ENCODE data around the gene PGD. TPM values are rescaled to one million over a fixed set of nuclear protein-coding genes. Genes with fewer than 3 reads are reported as not detected.

PGD gene
- total and polyA plus RNA-seq, 2 donors from 2014 or later, result 72.8 to 95.1 TPM

- intact Hi-C loops (cut with DNase I), result no loop called here
- H3K9me3 ChIP-seq (ENCODE audit: control insufficient read depth in 2 of 3, insufficient read depth in 1 of 3, low read length in 3 of 3), result no peaks in the 10 kb centered on the region
- no peaks in the 10 kb centered on the region for H3K4me1 ChIP-seq (ENCODE audit: control insufficient read depth in 2 of 3, insufficient read depth in 2 of 3, low read depth in 1 of 3, low read length in 3 of 3)
- H3K36me3 ChIP-seq (ENCODE audit: control insufficient read depth in 2 of 3, insufficient read depth in 3 of 3, low read length in 3 of 3), result peaks cover 2 to 18% (median 15%) of the 10 kb centered on the region in 3 donors
- no peak overlapping the region for H3K9ac ChIP-seq (ENCODE audit: low read length in 3 of 3)
- H3K27me3 ChIP-seq (ENCODE audit: control insufficient read depth, insufficient read depth, low read length), result no peaks in the 10 kb centered on the region
- no peak overlapping the region for H3K4me3 ChIP-seq (ENCODE audit: low read length in 3 of 3)
- no peak overlapping the region for H3K27ac ChIP-seq (ENCODE audit: low read depth in 2 of 2, low read length in 2 of 2)
- no peak for FAIRE-seq
- no peak for DNase-seq
- no peak for TF ChIP-seq CTCF (IDR thresholded peaks at IDR 0.05; ENCODE audit: borderline replicate concordance, extremely low read depth, insufficient read depth)
These were observed 38.8 kb upstream of the PGD start for GRCh38 chr1:10360045-10360444.

GRCh38 chr1:10361515-10361914, 37.3 kb upstream of the PGD start:
- intact Hi-C loops (cut with DNase I), result no loop called here
- H3K27ac ChIP-seq (ENCODE audit: low read depth in 2 of 2, low read length in 2 of 2), result no peak overlapping the region
- no peaks in the 10 kb centered on the region for H3K4me1 ChIP-seq (ENCODE audit: control insufficient read depth in 2 of 3, insufficient read depth in 2 of 3, low read depth in 1 of 3, low read length in 3 of 3)
- H3K9ac ChIP-seq (ENCODE audit: low read length in 3 of 3), result no peak overlapping the region
- TF ChIP-seq CTCF (IDR thresholded peaks at IDR 0.05; ENCODE audit: borderline replicate concordance, extremely low read depth, insufficient read depth), result no peak
- DNase-seq, result no peak
- peaks cover 2 to 28% (median 25%) of the 10 kb centered on the region in 3 donors for H3K36me3 ChIP-seq (ENCODE audit: control insufficient read depth in 2 of 3, insufficient read depth in 3 of 3, low read length in 3 of 3)
- FAIRE-seq, result no peak
- no peaks in the 10 kb centered on the region for H3K27me3 ChIP-seq (ENCODE audit: control insufficient read depth, insufficient read depth, low read length)
- H3K9me3 ChIP-seq (ENCODE audit: control insufficient read depth in 2 of 3, insufficient read depth in 1 of 3, low read length in 3 of 3), result no peaks in the 10 kb centered on the region
- H3K4me3 ChIP-seq (ENCODE audit: low read length in 3 of 3), result no peak overlapping the region

- no peak overlapping the region for H3K9ac ChIP-seq (ENCODE audit: low read length in 3 of 3)
- FAIRE-seq (no peak), DNase-seq (no peak)
- no peaks in the 10 kb centered on the region for H3K9me3 ChIP-seq (ENCODE audit: control insufficient read depth in 2 of 3, insufficient read depth in 1 of 3, low read length in 3 of 3)
- TF ChIP-seq CTCF (IDR thresholded peaks at IDR 0.05; ENCODE audit: borderline replicate concordance, extremely low read depth, insufficient read depth), result no peak
- H3K4me1 ChIP-seq (ENCODE audit: control insufficient read depth in 2 of 3, insufficient read depth in 2 of 3, low read depth in 1 of 3, low read length in 3 of 3), result no peaks in the 10 kb centered on the region
- H3K36me3 ChIP-seq (ENCODE audit: control insufficient read depth in 2 of 3, insufficient read depth in 3 of 3, low read length in 3 of 3), result peaks cover 4 to 38% (median 29%) of the 10 kb centered on the region in 3 donors
- no peak overlapping the region for H3K27ac ChIP-seq (ENCODE audit: low read depth in 2 of 2, low read length in 2 of 2)
- intact Hi-C loops (cut with DNase I), result no loop called here
- H3K27me3 ChIP-seq (ENCODE audit: control insufficient read depth, insufficient read depth, low read length), result no peaks in the 10 kb centered on the region
- H3K4me3 ChIP-seq (ENCODE audit: low read length in 3 of 3), result no peak overlapping the region
These were observed 30.7 kb upstream of the PGD start for GRCh38 chr1:10368194-10368593.

GRCh38 chr1:10374442-10374860, 24.4 kb upstream of the PGD start:
- intact Hi-C loops (cut with DNase I), result loop anchor here (10.0 kb wide), 1 partner anchor 50 kb away; no protein-coding TSS in a partner anchor
- Histone ChIP-seq H3K9ac (ENCODE audit: low read length in 3 of 3) (no peak overlapping the region), H3K4me1 (ENCODE audit: control insufficient read depth in 2 of 3, insufficient read depth in 2 of 3, low read depth in 1 of 3, low read length in 3 of 3) (no peaks in the 10 kb centered on the region), H3K27me3 (ENCODE audit: control insufficient read depth, insufficient read depth, low read length) (no peaks in the 10 kb centered on the region), H3K36me3 (ENCODE audit: control insufficient read depth in 2 of 3, insufficient read depth in 3 of 3, low read length in 3 of 3) (peaks cover 6 to 54% (median 32%) of the 10 kb centered on the region in 3 donors), H3K4me3 (ENCODE audit: low read length in 3 of 3) (no peak overlapping the region), H3K27ac (ENCODE audit: low read depth in 2 of 2, low read length in 2 of 2) (no peak overlapping the region), H3K9me3 (ENCODE audit: control insufficient read depth in 2 of 3, insufficient read depth in 1 of 3, low read length in 3 of 3) (no peaks in the 10 kb centered on the region)
- DNase-seq, result no peak
- TF ChIP-seq CTCF (IDR thresholded peaks at IDR 0.05; ENCODE audit: borderline replicate concordance, extremely low read depth, insufficient read depth), result no peak
- no peak for FAIRE-seq
